PFSK-1 (cell line): ENCODE results near the gene TRAM2.

Experiments used
- POLR2AphosphoS5 ChIP-seq: IDR thresholded peaks from 2 replicates; pipeline ENCODE4 v1.6.1; 2012; ENCODE audit warnings: low read depth, mild to moderate bottlenecking, control low read depth, low read length, moderate library complexity
- SIN3A ChIP-seq: IDR thresholded peaks from 2 replicates; pipeline ENCODE4 v1.6.1; 2012; ENCODE audit warnings: mild to moderate bottlenecking, low read length, moderate library complexity, borderline replicate concordance; ENCODE audit not compliant: insufficient read depth
- TAF1 ChIP-seq: IDR thresholded peaks from 2 replicates; pipeline ENCODE4 v1.6.1; 2012; ENCODE audit warnings: low read length, control low read depth, borderline replicate concordance; ENCODE audit not compliant: insufficient read depth
- TF ChIP-seq, protein P1 (sequence below), 2 experiments: IDR thresholded peaks; 2 replicates each; pipeline versions ENCODE4 v1.6.1 to v1.8.0; 2011 to 2012; ENCODE audit warnings: low read depth in 2 of 2, low read length in 2 of 2, control low read depth in 1 of 2, inconsistent platforms in 1 of 2, mild to moderate bottlenecking in 1 of 2, moderate library complexity in 1 of 2; ENCODE audit not compliant: insufficient read depth in 1 of 2

- no peak for TF ChIP-seq SIN3A
- TF ChIP-seq POLR2AphosphoS5 = no peak
- TF ChIP-seq, protein P1, sequence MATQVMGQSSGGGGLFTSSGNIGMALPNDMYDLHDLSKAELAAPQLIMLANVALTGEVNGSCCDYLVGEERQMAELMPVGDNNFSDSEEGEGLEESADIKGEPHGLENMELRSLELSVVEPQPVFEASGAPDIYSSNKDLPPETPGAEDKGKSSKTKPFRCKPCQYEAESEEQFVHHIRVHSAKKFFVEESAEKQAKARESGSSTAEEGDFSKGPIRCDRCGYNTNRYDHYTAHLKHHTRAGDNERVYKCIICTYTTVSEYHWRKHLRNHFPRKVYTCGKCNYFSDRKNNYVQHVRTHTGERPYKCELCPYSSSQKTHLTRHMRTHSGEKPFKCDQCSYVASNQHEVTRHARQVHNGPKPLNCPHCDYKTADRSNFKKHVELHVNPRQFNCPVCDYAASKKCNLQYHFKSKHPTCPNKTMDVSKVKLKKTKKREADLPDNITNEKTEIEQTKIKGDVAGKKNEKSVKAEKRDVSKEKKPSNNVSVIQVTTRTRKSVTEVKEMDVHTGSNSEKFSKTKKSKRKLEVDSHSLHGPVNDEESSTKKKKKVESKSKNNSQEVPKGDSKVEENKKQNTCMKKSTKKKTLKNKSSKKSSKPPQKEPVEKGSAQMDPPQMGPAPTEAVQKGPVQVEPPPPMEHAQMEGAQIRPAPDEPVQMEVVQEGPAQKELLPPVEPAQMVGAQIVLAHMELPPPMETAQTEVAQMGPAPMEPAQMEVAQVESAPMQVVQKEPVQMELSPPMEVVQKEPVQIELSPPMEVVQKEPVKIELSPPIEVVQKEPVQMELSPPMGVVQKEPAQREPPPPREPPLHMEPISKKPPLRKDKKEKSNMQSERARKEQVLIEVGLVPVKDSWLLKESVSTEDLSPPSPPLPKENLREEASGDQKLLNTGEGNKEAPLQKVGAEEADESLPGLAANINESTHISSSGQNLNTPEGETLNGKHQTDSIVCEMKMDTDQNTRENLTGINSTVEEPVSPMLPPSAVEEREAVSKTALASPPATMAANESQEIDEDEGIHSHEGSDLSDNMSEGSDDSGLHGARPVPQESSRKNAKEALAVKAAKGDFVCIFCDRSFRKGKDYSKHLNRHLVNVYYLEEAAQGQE (IDR thresholded peaks at IDR 0.05; ENCODE audit: insufficient read depth in 1 of 2, low read depth in 2 of 2, low read length in 2 of 2) = no peak
- no peak for TF ChIP-seq TAF1
Observed at GRCh38 chr6:52507557-52508260, 69.2 kb downstream of the TRAM2 start.
